ENCODE data around the gene TSSK2. TPM values are rescaled to one million over a fixed set of nuclear protein-coding genes. Genes with fewer than 3 reads are reported as not detected.

The TSSK2 gene
- polyA plus RNA-seq, 1 donor from 2014 or later = not detected

DNA sequence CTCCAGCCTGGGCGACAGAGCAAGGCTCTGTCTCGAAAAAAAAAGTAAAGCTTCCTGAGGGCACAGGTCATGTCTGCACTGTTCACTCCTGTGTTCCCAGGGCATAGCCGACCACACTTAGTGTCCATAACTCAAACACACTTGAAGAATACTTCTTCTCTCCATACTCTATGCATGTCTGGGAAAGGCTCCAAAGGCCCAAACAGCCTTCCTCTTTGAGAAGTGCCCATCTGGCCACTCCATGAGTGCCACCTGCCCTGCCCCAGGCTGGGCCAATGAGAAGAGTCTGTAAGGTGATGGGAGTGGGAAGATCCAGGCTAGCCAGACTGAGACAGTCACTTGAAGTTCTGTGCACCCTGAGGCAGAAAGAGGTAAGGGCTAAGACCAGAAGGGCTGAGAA, 33.6 kb upstream of the TSSK2 start:
- Histone ChIP-seq H3K27me3 (ENCODE audit: insufficient read depth, low read depth, low read length) (no peaks in the 10 kb centered on the region), H2AFZ (ENCODE audit: low read depth, low read length) (no peak overlapping the region), H3K9me2 (ENCODE audit: insufficient read depth, low read length) (no peaks in the 10 kb centered on the region), H3K79me2 (replicated peaks; ENCODE audit: insufficient read depth, low read length) (peaks cover 12% of the 10 kb centered on the region), H3K9ac (ENCODE audit: low read length) (no peak overlapping the region), H3K4me2 (ENCODE audit: low read length) (no peak overlapping the region), H3K4me3 (ENCODE audit: low read length) (no peak overlapping the region), H3K36me3 (ENCODE audit: insufficient read depth, low read length) (no peaks in the 10 kb centered on the region), H4K20me1 (ENCODE audit: insufficient read depth) (no peaks in the 10 kb centered on the region), H3K9me3 (ENCODE audit: low read length) (peaks cover 3% of the 10 kb centered on the region), H3F3A (ENCODE audit: insufficient read depth, low read length, poor library complexity, severe bottlenecking) (no peaks in the 10 kb centered on the region), H3K27ac (ENCODE audit: low read length) (no peak overlapping the region)
- TF ChIP-seq POLR2AphosphoS5 (IDR thresholded peaks at IDR 0.05) = no peak
- TF ChIP-seq EZH2 (IDR thresholded peaks at IDR 0.05; ENCODE audit: borderline replicate concordance, insufficient read depth, low read length, poor library complexity, severe bottlenecking) = no peak

DNA sequence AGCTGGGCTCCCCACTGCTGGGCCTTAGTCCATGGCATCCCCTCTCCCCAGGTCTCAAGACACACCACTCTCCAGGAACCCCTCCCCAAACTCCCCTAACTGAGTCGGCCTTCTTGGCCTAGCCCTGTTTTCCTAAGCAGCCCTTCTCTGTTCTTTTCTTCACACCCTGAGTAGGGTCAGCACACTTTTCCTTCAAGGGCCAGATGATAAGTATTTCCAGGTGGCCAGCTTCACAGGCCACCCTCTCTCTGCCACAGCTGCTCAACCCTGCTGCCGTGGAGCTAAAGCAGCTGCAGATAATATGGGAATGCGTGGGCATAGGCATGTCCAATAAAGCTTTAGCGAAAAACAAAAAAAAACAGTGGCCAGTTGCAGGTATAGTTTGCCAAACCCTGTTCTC, 33.0 kb upstream of the TSSK2 start:
- H3K9me2 ChIP-seq (ENCODE audit: insufficient read depth, low read length) = no peaks in the 10 kb centered on the region
- no peak overlapping the region for H3K9ac ChIP-seq (ENCODE audit: low read length)
- peaks cover 3% of the 10 kb centered on the region for H3K9me3 ChIP-seq (ENCODE audit: low read length)
- H3K36me3 ChIP-seq (ENCODE audit: insufficient read depth, low read length) = no peaks in the 10 kb centered on the region
- H3K4me2 ChIP-seq (ENCODE audit: low read length) = no peak overlapping the region
- peaks cover 12% of the 10 kb centered on the region for H3K79me2 ChIP-seq (replicated peaks; ENCODE audit: insufficient read depth, low read length)
- no peaks in the 10 kb centered on the region for H3F3A ChIP-seq (ENCODE audit: insufficient read depth, low read length, poor library complexity, severe bottlenecking)
- H3K27me3 ChIP-seq (ENCODE audit: insufficient read depth, low read depth, low read length) = no peaks in the 10 kb centered on the region
- no peak overlapping the region for H2AFZ ChIP-seq (ENCODE audit: low read depth, low read length)
- H3K27ac ChIP-seq (ENCODE audit: low read length) = no peak overlapping the region
- no peaks in the 10 kb centered on the region for H4K20me1 ChIP-seq (ENCODE audit: insufficient read depth)
- TF ChIP-seq, protein P1, sequence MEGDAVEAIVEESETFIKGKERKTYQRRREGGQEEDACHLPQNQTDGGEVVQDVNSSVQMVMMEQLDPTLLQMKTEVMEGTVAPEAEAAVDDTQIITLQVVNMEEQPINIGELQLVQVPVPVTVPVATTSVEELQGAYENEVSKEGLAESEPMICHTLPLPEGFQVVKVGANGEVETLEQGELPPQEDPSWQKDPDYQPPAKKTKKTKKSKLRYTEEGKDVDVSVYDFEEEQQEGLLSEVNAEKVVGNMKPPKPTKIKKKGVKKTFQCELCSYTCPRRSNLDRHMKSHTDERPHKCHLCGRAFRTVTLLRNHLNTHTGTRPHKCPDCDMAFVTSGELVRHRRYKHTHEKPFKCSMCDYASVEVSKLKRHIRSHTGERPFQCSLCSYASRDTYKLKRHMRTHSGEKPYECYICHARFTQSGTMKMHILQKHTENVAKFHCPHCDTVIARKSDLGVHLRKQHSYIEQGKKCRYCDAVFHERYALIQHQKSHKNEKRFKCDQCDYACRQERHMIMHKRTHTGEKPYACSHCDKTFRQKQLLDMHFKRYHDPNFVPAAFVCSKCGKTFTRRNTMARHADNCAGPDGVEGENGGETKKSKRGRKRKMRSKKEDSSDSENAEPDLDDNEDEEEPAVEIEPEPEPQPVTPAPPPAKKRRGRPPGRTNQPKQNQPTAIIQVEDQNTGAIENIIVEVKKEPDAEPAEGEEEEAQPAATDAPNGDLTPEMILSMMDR (IDR thresholded peaks at IDR 0.05; ENCODE audit: poor library complexity, severe bottlenecking) = no peak
- TF ChIP-seq RAD21 (conservative IDR thresholded peaks at IDR 0.05) (no peak), SMC3 (conservative IDR thresholded peaks at IDR 0.05; ENCODE audit: poor library complexity) (no peak), POLR2AphosphoS5 (IDR thresholded peaks at IDR 0.05) (no peak), EP300 (conservative IDR thresholded peaks at IDR 0.05; ENCODE audit: poor library complexity, severe bottlenecking) (no peak), EZH2 (IDR thresholded peaks at IDR 0.05; ENCODE audit: borderline replicate concordance, insufficient read depth, low read length, poor library complexity, severe bottlenecking) (no peak), MXI1 (conservative IDR thresholded peaks at IDR 0.05; ENCODE audit: poor library complexity, severe bottlenecking) (no peak), TAF1 (IDR thresholded peaks at IDR 0.05; ENCODE audit: low read depth) (no peak)
- TF ChIP-seq, protein P2, sequence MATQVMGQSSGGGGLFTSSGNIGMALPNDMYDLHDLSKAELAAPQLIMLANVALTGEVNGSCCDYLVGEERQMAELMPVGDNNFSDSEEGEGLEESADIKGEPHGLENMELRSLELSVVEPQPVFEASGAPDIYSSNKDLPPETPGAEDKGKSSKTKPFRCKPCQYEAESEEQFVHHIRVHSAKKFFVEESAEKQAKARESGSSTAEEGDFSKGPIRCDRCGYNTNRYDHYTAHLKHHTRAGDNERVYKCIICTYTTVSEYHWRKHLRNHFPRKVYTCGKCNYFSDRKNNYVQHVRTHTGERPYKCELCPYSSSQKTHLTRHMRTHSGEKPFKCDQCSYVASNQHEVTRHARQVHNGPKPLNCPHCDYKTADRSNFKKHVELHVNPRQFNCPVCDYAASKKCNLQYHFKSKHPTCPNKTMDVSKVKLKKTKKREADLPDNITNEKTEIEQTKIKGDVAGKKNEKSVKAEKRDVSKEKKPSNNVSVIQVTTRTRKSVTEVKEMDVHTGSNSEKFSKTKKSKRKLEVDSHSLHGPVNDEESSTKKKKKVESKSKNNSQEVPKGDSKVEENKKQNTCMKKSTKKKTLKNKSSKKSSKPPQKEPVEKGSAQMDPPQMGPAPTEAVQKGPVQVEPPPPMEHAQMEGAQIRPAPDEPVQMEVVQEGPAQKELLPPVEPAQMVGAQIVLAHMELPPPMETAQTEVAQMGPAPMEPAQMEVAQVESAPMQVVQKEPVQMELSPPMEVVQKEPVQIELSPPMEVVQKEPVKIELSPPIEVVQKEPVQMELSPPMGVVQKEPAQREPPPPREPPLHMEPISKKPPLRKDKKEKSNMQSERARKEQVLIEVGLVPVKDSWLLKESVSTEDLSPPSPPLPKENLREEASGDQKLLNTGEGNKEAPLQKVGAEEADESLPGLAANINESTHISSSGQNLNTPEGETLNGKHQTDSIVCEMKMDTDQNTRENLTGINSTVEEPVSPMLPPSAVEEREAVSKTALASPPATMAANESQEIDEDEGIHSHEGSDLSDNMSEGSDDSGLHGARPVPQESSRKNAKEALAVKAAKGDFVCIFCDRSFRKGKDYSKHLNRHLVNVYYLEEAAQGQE (IDR thresholded peaks at IDR 0.05; ENCODE audit: borderline replicate concordance) = no peak
- H3K4me3 ChIP-seq (ENCODE audit: low read length) = no peak overlapping the region

Data from neural cell (in vitro differentiated cells).